GM12891 (cell line): ENCODE measurements around the gene ASTN2.

Source experiments
- POLR2A ChIP-seq: IDR thresholded peaks from 2 replicates; pipeline ENCODE4 v1.6.1; 2011; ENCODE audit warnings: low read depth, low read length, control low read depth
- SPI1 ChIP-seq: IDR thresholded peaks from 2 replicates; pipeline ENCODE4 v1.6.1; 2011; ENCODE audit warnings: low read depth, low read length, control low read depth

DNA sequence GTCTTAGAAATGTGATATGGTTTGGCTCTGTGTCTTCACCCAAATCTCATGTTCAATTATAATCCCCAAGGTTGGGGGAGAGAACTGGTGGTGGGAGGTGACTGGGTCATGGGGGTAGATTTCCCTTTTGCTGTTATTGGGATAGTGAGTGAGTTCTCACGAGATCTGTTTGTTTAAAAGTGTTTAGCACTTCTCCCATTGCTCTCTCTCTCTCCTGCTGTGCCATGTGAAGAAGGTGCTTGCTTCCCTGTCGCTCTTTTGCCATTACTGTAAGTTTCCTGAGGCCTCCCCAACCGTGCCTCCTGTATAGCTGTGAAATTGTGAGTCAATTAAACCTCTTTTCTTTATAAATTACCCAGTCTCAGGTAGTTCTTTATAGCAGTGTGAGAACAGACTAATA is 203.6 kb downstream of the ASTN2 start:
- TF ChIP-seq POLR2A (no peak), SPI1 (no peak)
